GM06990 (cell line): ENCODE measurements around the gene GNB4.
A peak's percentile ranks its signal among the peaks of the same experiment; 100 is the strongest.

Source experiments
- DNase-seq: peaks from one replicate; pipeline ENCODE4 v3.0.0-alpha.2; 2011; ENCODE audit not compliant: insufficient read length; ENCODE audit errors: extremely low read depth
- H3K27me3 ChIP-seq: replicated peaks from 2 replicates; pipeline ENCODE4 v1.6.0; 2011; ENCODE audit warnings: low read length; ENCODE audit not compliant: control insufficient read depth, insufficient read depth
- H3K36me3 ChIP-seq: 2 replicates; pipeline ENCODE4 v1.5.1; 2011; ENCODE audit warnings: low read length; ENCODE audit not compliant: control insufficient read depth, insufficient read depth
- H3K4me3 ChIP-seq: replicated peaks from 2 replicates; pipeline ENCODE4 v1.5.1; 2011; ENCODE audit warnings: low read depth, mild to moderate bottlenecking, control low read depth, low read length
- CTCF ChIP-seq: IDR thresholded peaks from 2 replicates; pipeline ENCODE4 v1.5.1; 2011; ENCODE audit warnings: low read length, control low read depth, mild to moderate bottlenecking, inconsistent platforms; ENCODE audit not compliant: insufficient read depth, poor library complexity, severe bottlenecking

GNB4 gene

GRCh38 chr3:179369621-179370020 is 81.6 kb downstream of the GNB4 start:
- H3K4me3 ChIP-seq, result no peak overlapping the region
- no peak for TF ChIP-seq CTCF
- H3K36me3 ChIP-seq, result peaks cover 6% of the 10 kb centered on the region
- no peaks in the 10 kb centered on the region for H3K27me3 ChIP-seq
- no peak for DNase-seq

DNA sequence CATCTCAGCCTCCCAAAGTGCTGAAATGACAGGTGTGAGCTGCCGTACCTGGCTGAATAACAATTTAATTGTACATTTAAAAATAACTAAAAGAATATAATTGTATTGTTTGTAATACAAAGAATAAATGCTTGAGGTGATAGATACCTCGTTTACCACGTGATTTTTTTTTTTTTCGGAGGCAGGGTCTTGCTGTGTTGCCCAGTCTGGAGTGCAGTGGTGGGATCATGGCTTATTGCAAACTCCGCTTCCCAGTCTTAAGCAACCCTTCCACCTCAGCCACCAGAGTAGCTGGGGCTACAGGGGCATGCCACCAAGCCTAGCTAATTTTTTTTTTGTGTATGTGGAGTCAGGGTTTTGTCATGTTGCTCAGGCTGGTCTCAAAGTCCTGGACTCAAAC is 87.9 kb downstream of the GNB4 start:
- H3K36me3 ChIP-seq, result peaks cover 13% of the 10 kb centered on the region
- DNase-seq, result no peak
- no peak for TF ChIP-seq CTCF
- no peak overlapping the region for H3K4me3 ChIP-seq
- H3K27me3 ChIP-seq, result no peaks in the 10 kb centered on the region

DNA sequence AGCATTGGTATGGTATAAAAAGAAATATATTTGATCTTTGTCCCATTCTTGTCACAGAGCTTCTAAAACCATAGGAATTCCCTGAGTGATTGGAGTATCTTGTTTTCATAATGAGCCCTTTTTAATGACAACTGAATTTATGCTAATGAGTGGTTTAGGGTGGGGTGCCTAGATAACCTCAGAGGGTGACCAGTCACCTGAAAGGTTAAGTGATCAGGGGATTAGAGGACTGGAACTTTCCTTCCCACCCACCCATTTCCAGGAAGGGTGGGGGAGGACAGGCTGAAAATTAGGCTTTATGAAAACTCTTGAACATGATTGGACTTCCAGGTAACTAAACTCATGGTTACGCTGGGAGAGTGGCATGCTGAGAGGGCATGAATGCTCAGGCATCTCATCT is 95.3 kb downstream of the GNB4 start:
- DNase-seq, result no peak
- TF ChIP-seq CTCF, result no peak
- Histone ChIP-seq H3K27me3 (no peaks in the 10 kb centered on the region), H3K36me3 (peaks cover 28% of the 10 kb centered on the region), H3K4me3 (no peak overlapping the region)

DNA sequence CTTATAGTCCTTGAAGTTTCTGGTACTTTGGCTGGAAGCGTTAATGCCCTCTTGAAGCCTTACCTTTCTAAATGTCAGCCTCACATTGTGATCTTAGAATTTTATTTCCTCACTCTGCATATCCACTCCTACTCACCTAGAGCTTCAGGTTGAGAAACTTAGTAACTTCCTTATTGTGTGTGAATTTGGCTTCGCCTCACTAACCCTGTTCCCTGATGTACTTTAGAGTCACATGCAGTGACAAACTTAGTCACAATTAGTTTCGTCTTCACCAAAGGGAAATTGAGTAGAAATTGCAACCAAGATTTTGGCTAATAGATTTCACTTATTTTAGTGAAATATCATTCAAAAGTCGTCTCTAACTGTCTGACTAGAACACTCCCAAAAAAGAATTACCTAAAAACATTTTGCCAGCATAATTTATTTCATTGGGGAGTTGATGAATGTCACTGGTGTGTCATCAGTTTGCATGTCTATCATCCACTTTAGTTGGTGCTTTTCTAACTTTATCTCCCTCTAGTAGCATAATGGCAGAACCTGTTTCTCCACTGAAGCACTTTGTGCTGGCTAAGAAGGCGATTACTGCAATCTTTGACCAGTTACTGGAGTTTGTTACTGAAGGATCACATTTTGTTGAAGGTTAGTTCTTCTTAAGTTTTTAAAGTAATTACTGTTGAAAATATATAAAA is 102.8 kb downstream of the GNB4 start:
- no peak for TF ChIP-seq CTCF
- Histone ChIP-seq H3K36me3 (peaks cover 3% of the 10 kb centered on the region), H3K27me3 (no peaks in the 10 kb centered on the region), H3K4me3 (peak overlapping the region; percentile 94)
- peak; percentile 65 for DNase-seq

- no peak for TF ChIP-seq CTCF
- Histone ChIP-seq H3K4me3 (peak within 1 kb of the TSS; percentile 94), H3K36me3 (peaks cover 3% of the 10 kb centered on the region), H3K27me3 (no peaks in the 10 kb centered on the region)
- DNase-seq, result peak; percentile 87
These were observed 103.7 kb downstream of the GNB4 start, which contains the start of gene MFN1 for GRCh38 chr3:179347345-179348194. MFN1 (plus strand) TSS chr3:179347709; CDS start chr3:179348852, 1,143 bp downstream.
